HG02759 (cell line): ENCODE results near the gene SCN4A.
"Not testable (repeated sequence)": the region's sequence is repeated elsewhere in the genome, so short reads cannot be mapped to it uniquely, and the experiment has no call there.

Experiments used
- ATAC-seq: cut with Tn5 transposase; IDR thresholded peaks from one replicate; pipeline ENCODE4 v1.9.1; 2021; ENCODE audit warnings: mild to moderate bottlenecking, moderate library complexity; ENCODE audit not compliant: unreplicated experiment

Gene SCN4A

DNA sequence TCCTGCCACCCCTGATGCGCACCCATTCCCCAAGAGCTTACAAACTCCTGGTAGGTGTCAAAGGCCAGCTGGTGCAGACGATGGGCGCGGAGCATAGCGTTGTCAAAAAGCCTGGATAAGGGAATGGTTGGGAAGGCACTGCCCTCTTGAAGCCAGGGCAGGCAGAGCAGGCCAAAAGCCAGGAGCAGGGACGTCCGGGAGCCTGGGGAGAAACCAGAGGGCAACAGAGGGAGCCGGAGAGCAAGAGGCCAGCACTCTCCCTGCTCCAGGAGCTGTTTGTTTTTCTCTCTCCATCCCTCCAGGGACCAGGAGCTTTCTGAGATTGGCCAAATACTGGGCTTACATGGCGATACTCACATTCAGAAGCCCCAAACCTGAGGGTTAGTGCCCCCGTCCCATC, 54.4 kb downstream of the SCN4A start:
- ATAC-seq, result no peak

DNA sequence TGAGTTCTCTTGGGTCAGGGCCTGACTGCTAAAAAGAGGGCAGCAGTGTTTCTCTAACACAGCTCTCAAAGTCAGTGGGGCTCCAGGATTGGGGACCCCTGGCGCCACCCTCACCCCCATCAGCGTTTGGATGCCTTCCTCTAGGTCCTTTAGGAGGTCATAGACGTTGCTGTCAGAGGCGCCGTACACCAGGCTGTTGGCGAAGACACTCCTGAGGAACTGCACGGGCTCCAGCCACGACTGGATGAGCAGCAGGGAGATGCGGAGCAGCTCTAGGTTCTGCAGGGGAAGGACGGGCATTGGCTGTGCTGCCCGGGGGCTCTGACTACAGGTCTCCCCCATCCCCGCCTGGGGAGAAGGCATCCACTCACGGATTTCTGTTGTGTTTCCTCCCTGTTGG, 55.1 kb downstream of the SCN4A start:
- ATAC-seq, result no peak

GRCh38 chr17:63917206-63917605, 55.5 kb downstream of the SCN4A start:
- ATAC-seq, result not testable (repeated sequence)

DNA sequence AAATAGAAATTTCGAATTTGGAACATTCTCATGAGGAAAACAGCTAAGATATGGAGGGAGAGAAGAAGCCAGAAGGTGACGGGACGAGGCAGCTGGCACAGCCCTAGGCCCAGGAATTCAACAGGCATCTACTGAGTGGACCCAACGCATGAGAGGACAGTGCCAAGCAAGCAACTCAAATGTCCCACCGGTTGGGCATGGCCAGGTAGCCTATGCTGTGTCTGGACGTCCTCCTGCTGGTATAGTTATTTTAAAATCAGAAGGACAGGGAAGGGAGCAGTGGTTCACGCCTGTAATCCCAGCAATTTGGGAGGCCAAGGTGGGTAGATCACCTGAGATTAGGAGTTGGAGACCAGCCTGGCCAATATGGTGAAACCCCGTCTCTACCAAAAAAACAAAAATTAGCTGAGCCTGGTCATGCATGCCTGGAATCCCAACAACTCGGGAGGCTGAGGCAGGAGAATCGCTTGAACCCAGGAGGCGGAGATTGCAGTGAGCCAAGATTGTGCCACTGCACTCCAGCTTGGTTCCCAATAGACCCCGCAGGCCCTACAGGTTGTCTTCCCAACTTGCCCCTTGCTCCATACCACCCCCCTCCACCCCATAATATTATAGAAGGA, 56.0 kb downstream of the SCN4A start:
- ATAC-seq, result no peak

- ATAC-seq, result not testable (repeated sequence)
Observed at GRCh38 chr17:63915753-63916152, 57.0 kb downstream of the SCN4A start.

- no peak for ATAC-seq
Observed at GRCh38 chr17:63914471-63914870, 58.2 kb downstream of the SCN4A start.

GRCh38 chr17:63911657-63912100, 61.0 kb downstream of the SCN4A start:
- no peak for ATAC-seq

GRCh38 chr17:63911041-63911635, 61.6 kb downstream of the SCN4A start, which contains the start of gene CSHL1:
CSHL1 (minus strand) TSS chr17:63911258; CDS start chr17:63911196, 62 bp downstream.
- ATAC-seq, result no peak

DNA sequence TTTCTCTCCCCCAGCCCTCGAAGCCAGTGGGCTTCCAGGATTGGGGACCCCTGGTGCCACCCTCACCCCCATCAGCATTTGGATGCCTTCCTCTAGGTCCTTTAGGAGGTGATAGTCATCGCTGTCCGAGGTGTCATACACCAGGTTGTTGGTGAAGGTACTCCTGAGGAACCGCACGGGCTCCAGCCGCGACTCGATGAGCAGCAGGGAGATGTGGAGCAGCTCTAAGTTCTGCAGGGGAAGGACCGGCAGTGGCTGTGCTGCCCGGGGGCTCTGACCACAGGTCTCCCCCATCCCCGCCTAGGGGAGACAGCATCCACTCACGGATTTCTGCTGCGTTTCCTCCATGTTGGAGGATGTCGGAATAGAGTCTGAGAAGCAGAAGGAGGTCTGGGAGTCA, 62.6 kb downstream of the SCN4A start:
- ATAC-seq, result no peak

- ATAC-seq, result not testable (repeated sequence)
Observed at GRCh38 chr17:63909586-63909985, 63.1 kb downstream of the SCN4A start.

GRCh38 chr17:63907161-63907778, 65.4 kb downstream of the SCN4A start:
- not testable (repeated sequence) for ATAC-seq

DNA sequence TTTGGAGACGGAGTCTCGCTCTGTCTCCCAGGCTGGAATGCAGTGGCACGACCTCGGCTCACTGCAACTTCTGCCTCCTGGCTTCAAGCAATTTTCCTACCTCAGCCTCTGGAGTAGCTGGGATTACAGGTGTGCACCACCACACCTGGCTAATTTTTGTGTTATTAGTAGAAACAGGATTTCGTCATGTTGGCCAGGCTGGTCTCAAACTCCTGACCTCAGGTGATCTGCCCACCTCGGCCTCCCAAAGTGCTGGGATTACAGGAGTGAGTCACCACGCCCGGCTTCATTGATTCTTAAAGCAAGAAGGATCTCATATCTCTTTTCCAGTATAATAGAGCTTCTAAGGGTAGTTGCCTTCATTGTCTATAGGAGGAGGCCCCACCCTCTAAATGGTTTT, 67.9 kb downstream of the SCN4A start:
- not testable (repeated sequence) for ATAC-seq

DNA sequence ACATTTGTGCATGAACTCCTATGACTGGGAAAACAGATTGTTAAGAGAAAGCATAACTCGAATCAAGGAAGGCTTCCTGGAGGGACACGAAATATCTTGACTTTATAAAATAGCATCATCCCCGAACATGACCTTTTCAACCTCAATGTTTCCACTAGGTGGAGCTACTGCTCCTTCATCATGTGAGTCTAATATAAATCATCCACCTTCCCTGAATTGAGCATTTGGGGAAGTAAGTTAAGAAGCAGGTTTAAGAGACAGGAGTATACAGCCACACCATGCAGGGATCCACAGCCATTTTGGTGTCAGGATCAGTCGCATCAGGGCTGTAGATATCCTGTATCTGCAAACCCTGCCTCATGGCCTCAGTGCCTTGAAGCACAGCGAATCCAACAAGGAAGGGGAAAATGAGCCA, 68.9 kb downstream of the SCN4A start:
- ATAC-seq, result not testable (repeated sequence)

GRCh38 chr17:63901971-63902370, 70.7 kb downstream of the SCN4A start:
- not testable (repeated sequence) for ATAC-seq

GRCh38 chr17:63898899-63899798, 73.6 kb downstream of the SCN4A start:
- ATAC-seq, result not testable (repeated sequence)

DNA sequence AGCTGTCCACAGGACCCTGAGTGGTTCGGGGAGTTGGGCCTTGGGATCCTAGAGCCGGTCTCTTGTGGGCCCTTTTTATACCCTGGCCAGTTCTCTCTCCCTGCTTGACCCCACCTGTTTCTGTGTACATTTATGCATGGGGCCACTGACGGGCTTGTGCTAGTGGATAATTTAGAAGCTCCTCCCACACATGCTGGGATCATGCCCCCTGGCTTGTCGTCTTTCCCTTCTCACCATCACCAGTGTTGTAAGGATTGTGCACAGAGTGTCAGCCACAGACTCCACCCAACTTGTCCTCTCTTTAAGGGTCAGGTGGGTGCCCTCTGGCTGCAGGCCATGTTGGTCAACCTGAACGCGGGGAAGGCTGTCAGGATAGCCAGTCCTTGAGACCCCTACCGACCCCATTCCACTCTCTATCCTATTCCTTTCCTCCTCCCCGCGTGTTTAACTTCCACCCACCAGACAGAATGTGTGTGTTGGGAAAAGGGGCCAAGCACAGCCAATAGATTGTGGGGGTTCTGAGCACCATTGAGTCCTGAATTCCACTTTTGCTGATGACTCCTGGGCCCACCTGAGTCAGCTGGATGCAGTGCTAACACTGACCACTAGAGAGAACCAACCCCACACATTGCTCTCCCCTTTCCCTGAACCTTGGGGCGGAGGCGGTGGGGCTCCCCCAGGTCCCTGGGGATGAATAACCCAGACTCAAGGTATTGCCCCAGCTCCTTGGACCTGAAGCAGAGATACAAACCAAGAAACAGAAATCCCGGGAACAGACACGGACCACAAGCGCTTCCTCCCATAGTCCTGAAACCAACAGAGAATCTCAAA, 76.0 kb downstream of the SCN4A start, which contains the start of gene CSH1:
CSH1 (minus strand) TSS at position 51 of the 831 bp plus-strand sequence. CDS start 63 bp downstream, outside the sequence.
- ATAC-seq, result not testable (repeated sequence)

GRCh38 chr17:63894821-63895220, 77.9 kb downstream of the SCN4A start:
- ATAC-seq, result not testable (repeated sequence)

DNA sequence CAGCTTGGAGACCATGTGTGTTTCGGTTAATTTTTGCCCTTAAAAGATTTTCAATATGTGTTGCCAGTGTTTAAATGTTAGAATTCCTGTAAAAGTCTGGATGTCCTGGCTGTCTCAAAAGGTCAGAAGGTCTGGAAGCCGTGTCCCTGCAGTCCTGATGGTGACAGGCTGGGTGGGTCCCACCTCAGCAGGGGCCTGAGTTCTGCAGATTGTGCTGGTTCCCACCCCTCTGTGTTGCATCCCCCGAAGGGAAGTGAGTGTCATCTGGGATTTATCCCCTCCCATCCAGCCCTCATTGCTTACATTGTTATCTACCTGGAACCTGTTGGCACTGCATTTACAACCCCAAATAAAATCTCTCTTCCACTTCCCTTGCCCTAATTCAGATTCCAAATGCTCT, 78.7 kb downstream of the SCN4A start:
- ATAC-seq, result not testable (repeated sequence)

- ATAC-seq, result not testable (repeated sequence)
Observed at GRCh38 chr17:63892316-63893037, 80.2 kb downstream of the SCN4A start.
